OCI-LY1 (cell line): Measurements from ENCODE around the gene ATG9A.

Experiments used
- EZH2 ChIP-seq: fragments of 200-600 bp; sonication (generic), shearing (Covaris generic); IDR thresholded peaks from 2 replicates; pipeline ENCODE4 v1.8.0; 2017; ENCODE audit warnings: borderline replicate concordance, mixed run types, mild to moderate bottlenecking, antibody characterized with exemption, low read length, moderate library complexity, mixed read lengths
- TF ChIP-seq, protein P1 (sequence below): fragments of 200-600 bp; sonication (generic), shearing (Covaris generic); IDR thresholded peaks from 2 replicates; pipeline ENCODE4 v1.5.1; 2017; ENCODE audit warnings: mild to moderate bottlenecking, antibody characterized with exemption, low read length, moderate library complexity, mixed read lengths

DNA sequence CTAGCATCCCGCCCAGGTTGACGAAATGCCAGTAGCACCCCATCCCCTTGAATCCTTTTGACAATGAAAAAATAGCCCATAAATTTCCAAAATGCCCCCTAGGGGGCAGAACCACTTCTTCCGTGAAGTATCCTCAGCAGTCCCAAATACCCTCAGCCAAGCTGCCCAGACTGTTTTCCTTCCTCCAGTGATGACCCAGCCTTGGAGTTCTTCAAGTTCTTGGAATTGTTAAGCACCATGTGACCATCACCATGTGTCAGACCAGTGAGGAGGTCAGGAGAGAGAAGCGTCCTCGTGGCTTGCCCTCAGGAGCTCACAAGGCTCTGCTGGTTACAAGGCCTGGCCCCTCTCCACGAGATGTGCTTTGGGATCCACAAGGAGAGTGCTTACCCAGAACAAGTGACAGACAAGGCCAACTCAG, 58.2 kb downstream of the ATG9A start:
- TF ChIP-seq, protein P1, sequence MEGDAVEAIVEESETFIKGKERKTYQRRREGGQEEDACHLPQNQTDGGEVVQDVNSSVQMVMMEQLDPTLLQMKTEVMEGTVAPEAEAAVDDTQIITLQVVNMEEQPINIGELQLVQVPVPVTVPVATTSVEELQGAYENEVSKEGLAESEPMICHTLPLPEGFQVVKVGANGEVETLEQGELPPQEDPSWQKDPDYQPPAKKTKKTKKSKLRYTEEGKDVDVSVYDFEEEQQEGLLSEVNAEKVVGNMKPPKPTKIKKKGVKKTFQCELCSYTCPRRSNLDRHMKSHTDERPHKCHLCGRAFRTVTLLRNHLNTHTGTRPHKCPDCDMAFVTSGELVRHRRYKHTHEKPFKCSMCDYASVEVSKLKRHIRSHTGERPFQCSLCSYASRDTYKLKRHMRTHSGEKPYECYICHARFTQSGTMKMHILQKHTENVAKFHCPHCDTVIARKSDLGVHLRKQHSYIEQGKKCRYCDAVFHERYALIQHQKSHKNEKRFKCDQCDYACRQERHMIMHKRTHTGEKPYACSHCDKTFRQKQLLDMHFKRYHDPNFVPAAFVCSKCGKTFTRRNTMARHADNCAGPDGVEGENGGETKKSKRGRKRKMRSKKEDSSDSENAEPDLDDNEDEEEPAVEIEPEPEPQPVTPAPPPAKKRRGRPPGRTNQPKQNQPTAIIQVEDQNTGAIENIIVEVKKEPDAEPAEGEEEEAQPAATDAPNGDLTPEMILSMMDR: peak; percentile 82
- TF ChIP-seq EZH2: no peak
